NCI-H146 (cell line): ENCODE results near the gene PRKCE.
"Not testable (repeated sequence)": the region's sequence is repeated elsewhere in the genome, so short reads cannot be mapped to it uniquely, and the experiment has no call there.

Experiments
- DNase-seq: peaks from one replicate; lab custom pipeline; 2025; lab: John Stamatoyannopoulos, UW

PRKCE gene

GRCh38 chr2:46194856-46195255, 543.4 kb downstream of the PRKCE start:
- no peak for DNase-seq

GRCh38 chr2:46195819-46196218, 544.3 kb downstream of the PRKCE start:
- DNase-seq = no peak

- no peak for DNase-seq
These were observed 545.5 kb downstream of the PRKCE start for GRCh38 chr2:46196871-46197462.

DNA sequence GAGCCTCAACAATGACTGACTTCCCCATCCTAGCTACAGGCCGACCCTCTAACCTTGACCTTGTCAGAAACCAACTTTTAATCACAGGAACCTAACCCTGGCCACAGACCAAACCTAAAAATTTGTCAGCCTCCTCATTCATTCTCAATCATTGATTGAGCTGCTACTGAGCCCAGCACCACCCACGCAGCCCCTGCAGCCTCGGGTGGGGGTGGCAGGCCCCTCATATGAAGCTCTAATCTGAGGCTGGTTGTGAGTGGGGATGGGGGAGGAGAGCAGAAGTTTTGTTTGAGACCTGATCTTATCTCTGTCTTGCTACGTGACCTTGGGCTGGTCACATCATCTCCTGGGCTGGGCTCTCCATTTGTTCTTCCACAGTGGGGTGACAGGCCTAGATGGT, 546.2 kb downstream of the PRKCE start:
- DNase-seq = no peak

GRCh38 chr2:46198164-46198883, 546.8 kb downstream of the PRKCE start:
- DNase-seq = no peak

DNA sequence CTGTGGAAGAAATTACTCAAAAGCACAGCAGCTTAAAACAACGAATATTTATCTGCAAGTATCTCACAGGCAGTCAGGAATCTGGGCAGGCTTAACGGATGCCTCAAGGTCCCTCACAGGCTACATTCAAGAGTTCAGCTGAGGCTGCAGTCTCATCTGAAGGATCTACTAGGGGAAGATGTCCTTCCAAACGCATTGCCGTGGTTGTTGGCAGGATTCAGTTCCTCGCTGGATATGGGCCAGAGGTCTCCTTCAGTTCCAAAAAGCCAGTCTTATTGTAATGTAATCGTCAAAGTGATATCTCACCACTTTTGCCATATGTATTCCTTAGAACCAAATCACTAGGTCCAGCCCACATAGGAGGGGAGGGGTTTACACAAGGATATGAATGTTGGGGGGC, 547.5 kb downstream of the PRKCE start:
- DNase-seq = no peak

- no peak for DNase-seq
These were observed 548.7 kb downstream of the PRKCE start for GRCh38 chr2:46200100-46200690.

DNA sequence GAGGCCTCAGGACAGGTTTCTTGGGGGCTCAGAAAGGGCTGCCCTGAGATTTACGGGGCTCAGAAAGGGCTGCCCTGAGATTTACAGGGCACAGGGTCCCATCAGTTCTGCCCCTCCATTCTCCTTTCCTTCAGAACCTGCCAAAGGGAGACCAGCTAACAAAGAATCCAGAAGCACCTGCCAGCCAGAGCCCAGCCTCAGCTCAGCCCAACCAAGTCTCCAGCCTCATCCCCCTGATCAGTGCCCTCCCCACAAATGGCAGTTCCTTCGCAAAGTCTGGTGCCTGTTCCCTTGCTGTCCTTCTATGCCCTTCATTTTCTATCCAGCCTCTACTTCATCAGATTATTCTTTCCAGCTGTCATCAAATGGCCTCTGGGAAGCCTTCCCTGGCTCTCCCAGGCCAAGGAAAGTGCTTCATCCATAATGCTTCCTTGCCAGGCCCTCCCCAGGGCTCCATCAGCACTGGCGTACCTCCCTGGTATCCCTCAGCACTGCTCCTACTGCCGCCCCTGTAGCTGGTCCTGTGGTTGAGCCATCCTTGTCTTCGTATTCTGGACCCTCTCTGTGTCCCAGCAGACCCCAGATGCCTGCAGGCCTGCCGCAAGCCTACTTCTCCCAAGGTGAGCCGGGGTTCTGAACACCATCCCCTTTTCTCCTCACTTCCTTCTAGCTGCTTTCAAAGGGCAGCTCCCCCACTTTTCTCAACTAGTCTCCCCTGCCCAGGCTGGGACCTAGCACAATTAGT, 549.6 kb downstream of the PRKCE start:
- no peak for DNase-seq

GRCh38 chr2:46202453-46202852, 551.0 kb downstream of the PRKCE start:
- DNase-seq = no peak

- no peak for DNase-seq
These were observed 551.5 kb downstream of the PRKCE start for GRCh38 chr2:46202987-46203386.

DNA sequence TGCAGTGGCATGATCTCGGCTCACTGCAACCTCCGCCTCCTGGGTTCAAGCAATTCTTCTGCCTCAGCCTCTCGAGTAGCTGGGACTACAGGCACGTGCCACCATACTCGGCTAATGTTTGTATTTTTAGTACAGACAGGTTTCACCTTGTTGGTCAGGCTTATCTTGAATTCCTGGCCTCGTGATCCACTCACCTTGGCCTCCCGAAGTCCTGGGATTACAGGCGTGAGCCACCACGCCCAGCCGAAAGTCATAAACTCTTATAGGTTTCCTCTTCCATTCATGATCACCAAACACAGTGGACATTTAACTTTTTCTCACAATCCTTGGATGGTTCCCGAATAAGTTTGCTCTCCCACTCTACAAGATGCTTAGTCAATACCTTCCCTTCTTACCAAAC, 552.2 kb downstream of the PRKCE start:
- not testable (repeated sequence) for DNase-seq

- DNase-seq = no peak
These were observed 556.1 kb downstream of the PRKCE start for GRCh38 chr2:46207591-46207990.

DNA sequence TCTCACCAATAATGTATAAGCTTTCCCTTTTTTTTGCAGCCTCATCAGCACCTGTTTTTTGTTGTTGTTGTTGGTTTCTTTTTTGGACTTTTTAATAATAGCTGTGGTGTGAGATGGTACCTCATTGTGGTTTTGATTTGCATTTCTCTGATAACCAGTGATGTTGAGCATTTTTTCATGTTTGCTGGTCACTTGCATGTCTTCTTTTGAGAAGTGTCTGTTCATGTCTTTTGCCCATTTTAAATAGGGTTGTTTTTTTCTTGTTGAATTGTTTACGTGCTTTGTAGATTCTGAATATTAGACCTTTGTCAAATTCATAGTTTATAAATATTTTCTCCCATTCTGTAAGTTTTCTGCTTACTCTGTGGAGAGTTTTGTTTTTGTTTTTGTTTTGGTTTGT, 557.3 kb downstream of the PRKCE start:
- no peak for DNase-seq

DNA sequence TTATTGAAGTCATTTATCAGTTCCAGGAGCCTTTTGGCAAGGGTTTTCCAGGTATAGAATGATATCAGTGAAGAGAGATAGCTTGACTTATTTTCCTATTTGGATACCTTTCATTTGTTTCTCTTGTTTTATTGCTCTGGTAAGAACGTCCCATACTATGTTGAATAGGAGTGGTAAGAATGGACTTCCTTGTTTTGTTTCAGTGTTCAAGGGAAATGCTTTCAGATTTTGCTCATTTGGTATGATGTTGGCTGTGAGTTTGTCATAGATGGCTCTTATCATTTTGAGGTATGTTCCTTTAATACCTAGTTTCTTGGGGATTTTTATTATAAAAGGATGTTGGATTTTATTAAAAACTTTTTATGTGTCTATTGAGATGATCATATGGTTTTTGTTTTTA, 558.6 kb downstream of the PRKCE start:
- no peak for DNase-seq

- DNase-seq = no peak
These were observed 560.0 kb downstream of the PRKCE start for GRCh38 chr2:46211461-46211860.

- DNase-seq = no peak
These were observed 562.4 kb downstream of the PRKCE start for GRCh38 chr2:46213906-46214305.

- no peak for DNase-seq
These were observed 564.7 kb downstream of the PRKCE start for GRCh38 chr2:46216213-46216612.

DNA sequence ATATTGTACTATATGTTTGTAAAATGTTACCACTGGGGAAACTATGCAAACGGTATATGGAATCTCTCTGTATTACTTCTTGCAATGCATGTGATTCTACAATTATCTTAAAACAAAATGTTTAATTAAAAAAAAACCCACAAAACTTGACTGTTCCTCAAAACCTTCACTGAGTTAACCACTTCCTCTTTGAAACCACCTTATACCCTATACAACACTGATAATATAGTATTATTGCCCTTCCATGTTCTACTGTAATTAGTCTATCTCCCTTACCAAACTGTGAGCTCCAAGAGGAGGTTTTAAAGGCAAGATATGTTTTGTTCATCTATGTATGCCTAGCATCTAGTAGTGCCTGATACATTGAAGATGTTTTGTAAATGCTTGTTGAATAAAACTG, 572.0 kb downstream of the PRKCE start:
- DNase-seq = not testable (repeated sequence)

DNA sequence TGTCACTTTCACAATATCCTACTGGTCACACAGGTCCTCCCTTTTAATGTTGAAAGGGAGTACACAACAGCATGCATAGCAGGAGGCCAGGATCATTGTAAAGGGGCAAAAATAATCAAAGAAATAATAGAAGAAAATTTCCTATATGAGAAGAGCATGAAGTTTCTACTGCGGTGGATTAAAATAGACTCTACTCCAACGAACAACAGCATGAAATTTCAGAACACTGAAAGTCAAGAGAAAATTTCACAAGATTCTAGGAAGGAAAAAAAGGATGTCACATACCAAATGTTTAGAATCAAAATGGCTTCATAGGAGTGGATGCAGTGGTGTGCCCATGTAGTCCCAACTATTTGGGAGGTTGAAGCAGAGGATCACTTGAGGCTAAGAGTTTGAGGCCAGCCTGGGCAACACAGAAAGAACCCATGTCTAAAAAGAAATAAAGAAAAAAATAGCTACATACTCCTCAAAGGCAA, 573.7 kb downstream of the PRKCE start:
- no peak for DNase-seq

DNA sequence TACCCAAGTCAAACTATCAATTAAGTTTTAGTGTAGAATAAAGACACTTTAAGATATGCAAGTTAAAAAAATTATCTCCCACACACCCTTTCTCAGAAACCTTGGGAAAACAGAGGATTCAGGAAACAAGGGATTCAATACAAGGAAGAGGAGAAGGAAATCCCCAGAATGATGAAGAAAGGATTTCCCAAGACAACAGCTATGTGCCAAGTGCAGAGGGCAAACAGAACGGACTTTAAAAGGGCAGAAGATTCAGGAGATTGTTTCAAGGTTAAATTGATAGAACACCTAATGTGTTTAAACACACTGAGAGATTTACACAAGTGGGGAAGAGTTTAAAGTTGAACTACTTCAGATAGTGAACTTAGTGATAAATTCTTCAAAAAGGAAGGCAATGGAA, 574.3 kb downstream of the PRKCE start:
- DNase-seq = no peak

DNA sequence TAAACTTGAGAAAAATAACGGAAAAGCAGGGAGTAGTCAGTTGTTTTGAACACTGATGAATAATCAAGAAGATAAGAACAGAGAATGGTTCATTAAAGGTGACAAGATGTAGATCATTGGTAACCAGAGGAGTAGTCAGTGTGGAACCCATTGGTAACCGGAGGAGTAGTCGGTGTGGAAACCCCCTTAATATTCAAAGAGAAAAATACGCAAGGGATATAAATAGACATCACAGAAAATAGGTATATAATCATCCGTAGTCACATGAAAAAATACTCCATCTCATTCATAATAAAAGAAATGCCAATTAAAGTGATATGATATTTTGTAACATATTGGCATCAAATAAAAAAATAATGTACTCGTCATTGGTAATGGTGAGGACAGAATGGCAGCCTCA, 575.1 kb downstream of the PRKCE start:
- DNase-seq = no peak

- no peak for DNase-seq
These were observed 575.5 kb downstream of the PRKCE start for GRCh38 chr2:46227022-46227421.
